HG02642 (cell line): Measurements from ENCODE around the gene NT5C3A.
A peak's percentile ranks its signal among the peaks of the same experiment; 100 is the strongest.
"Not testable (repeated sequence)": the region's sequence is repeated elsewhere in the genome, so short reads cannot be mapped to it uniquely, and the experiment has no call there.

ENCODE experiments used
- ATAC-seq: cut with Tn5 transposase; IDR thresholded peaks from one replicate; pipeline ENCODE4 v1.9.1; 2021; ENCODE audit warnings: mild to moderate bottlenecking; ENCODE audit not compliant: unreplicated experiment, poor library complexity

NT5C3A gene

GRCh38 chr7:33062023-33062781 is at the start of gene NT5C3A:
NT5C3A (minus strand) TSS chr7:33062776; CDS start chr7:33062705, 71 bp downstream.
- ATAC-seq, result peak; percentile 47

GRCh38 chr7:33111614-33112013 is 49.0 kb upstream of the NT5C3A start:
- ATAC-seq, result no peak

GRCh38 chr7:33109758-33110238 is 47.2 kb upstream of the NT5C3A start:
- no peak for ATAC-seq

- ATAC-seq, result peak; percentile 87
These were observed 46.6 kb upstream of the NT5C3A start, which contains the start of gene RP9 for GRCh38 chr7:33109005-33109757. RP9 (minus strand) TSS chr7:33109404; CDS start chr7:33109372, 32 bp downstream.

- no peak for ATAC-seq
These were observed 46.0 kb upstream of the NT5C3A start for GRCh38 chr7:33108554-33109004.

- ATAC-seq, result no peak
These were observed 44.8 kb upstream of the NT5C3A start for GRCh38 chr7:33107136-33108066.

- ATAC-seq, result no peak
These were observed 39.3 kb upstream of the NT5C3A start for GRCh38 chr7:33101906-33102305.

- no peak for ATAC-seq
These were observed 38.2 kb upstream of the NT5C3A start for GRCh38 chr7:33100770-33101169.

GRCh38 chr7:33099154-33099940 is 36.8 kb upstream of the NT5C3A start:
- no peak for ATAC-seq

GRCh38 chr7:33094745-33095275 is 32.2 kb upstream of the NT5C3A start:
- not testable (repeated sequence) for ATAC-seq

GRCh38 chr7:33093266-33093665 is 30.7 kb upstream of the NT5C3A start:
- ATAC-seq, result no peak

- no peak for ATAC-seq
These were observed 29.1 kb upstream of the NT5C3A start for GRCh38 chr7:33091641-33092191.

- ATAC-seq, result no peak
These were observed 28.5 kb upstream of the NT5C3A start for GRCh38 chr7:33091111-33091531.

GRCh38 chr7:33089142-33089541 is 26.6 kb upstream of the NT5C3A start:
- no peak for ATAC-seq

GRCh38 chr7:33087858-33088257 is 25.3 kb upstream of the NT5C3A start:
- no peak for ATAC-seq

- ATAC-seq, result no peak
These were observed 24.8 kb upstream of the NT5C3A start for GRCh38 chr7:33087356-33087755.

- ATAC-seq, result no peak
These were observed 17.5 kb upstream of the NT5C3A start for GRCh38 chr7:33079763-33080690.

- ATAC-seq, result no peak
These were observed 16.5 kb upstream of the NT5C3A start for GRCh38 chr7:33079096-33079495.
